ENCODE results near the gene MYO16.

- no peak for TF ChIP-seq EZH2phosphoT487 (IDR thresholded peaks at IDR 0.05; ENCODE audit: borderline replicate concordance)
- TF ChIP-seq CTCF (conservative IDR thresholded peaks at IDR 0.05; ENCODE audit: low read length): no peak
Observed at GRCh38 chr13:108813587-108814170, 184.3 kb downstream of the MYO16 start.
